SU-DHL-6 (cell line): Measurements from ENCODE around the gene ADAM17.

Experiments
- CTCF ChIP-seq: fragments of 200-600 bp; sonication (generic); IDR thresholded peaks from one replicate; pipeline ENCODE4 v1.5.1; 2017; ENCODE audit warnings: antibody characterized with exemption, mild to moderate bottlenecking, low read length, moderate library complexity; ENCODE audit not compliant: insufficient read depth, poor library complexity, severe bottlenecking
- EZH2phosphoT487 ChIP-seq: fragments of 200-600 bp; sonication (generic), shearing (Covaris generic); conservative IDR thresholded peaks from 2 replicates; pipeline ENCODE4 v1.6.1; 2018; ENCODE audit warnings: mild to moderate bottlenecking, antibody characterized with exemption, low read length, moderate library complexity, mixed read lengths

GRCh38 chr2:9461079-9461478, 94.6 kb downstream of the ADAM17 start:
- TF ChIP-seq CTCF (no peak), EZH2phosphoT487 (no peak)
